Activated B cell treated with CpG ODN at 0.5 μM for 24 hours (primary cell): ENCODE measurements around the gene LGR6. TPM values are rescaled to one million over a fixed set of nuclear protein-coding genes. Genes with fewer than 3 reads are reported as not detected.

ENCODE experiments used
- ATAC-seq: fragments of 200-7000 bp; cut with Tn5 transposase; one replicate; pipeline ENCODE4 v1.10.0; 2021; ENCODE audit warnings: low read depth, mild to moderate bottlenecking, moderate library complexity
- CTCF ChIA-PET: fragments of 350-600 bp; sonication (Branson Sonifier 250); formaldehyde crosslinking; loops from one replicate; lab custom pipeline; 2021; ENCODE audit warnings: antibody characterized with exemption; lab: Charles Lee
- POLR2A ChIA-PET: fragments of 350-600 bp; sonication (Branson Sonifier 250); formaldehyde crosslinking; loops from one replicate; lab custom pipeline; 2021; ENCODE audit warnings: antibody characterized with exemption; lab: Charles Lee
- DNase-seq: peaks from one replicate; pipeline ENCODE4 v3.0.0; 2022
- H3K27ac Mint-ChIP-seq: one replicate; pipeline ENCODE4 v1.8.0; 2020; ENCODE audit warnings: mixed read lengths
- H3K27me3 Mint-ChIP-seq: one replicate; pipeline ENCODE4 v1.8.0; 2021; ENCODE audit warnings: mixed read lengths
- H3K36me3 Mint-ChIP-seq: one replicate; pipeline ENCODE4 v1.8.0; 2021; ENCODE audit warnings: low read depth, mixed read lengths
- H3K4me1 Mint-ChIP-seq: one replicate; pipeline ENCODE4 v1.8.0; 2021; ENCODE audit warnings: mixed read lengths
- H3K4me3 Mint-ChIP-seq: one replicate; pipeline ENCODE4 v1.8.0; 2020; ENCODE audit warnings: mild to moderate bottlenecking, mixed read lengths
- H3K9me3 Mint-ChIP-seq: one replicate; pipeline ENCODE4 v1.8.0; 2020; ENCODE audit warnings: mixed read lengths
- intact Hi-C: fragments of 100-400 bp; cut with micrococcal nuclease; formaldehyde crosslinking; loops from one replicate; pipeline ENCODE4 v1.15.1; 2024
- total RNA-seq: library from RNA; stranded (reverse); gene quantifications from 2 replicates; pipeline ENCODE4 v1.2.3, GENCODE V29; 2022
- TF ChIP-seq, protein P1 (sequence below): fragments of 200-600 bp; IDR thresholded peaks from one replicate; pipeline ENCODE4 v1.8.0; 2022; ENCODE audit warnings: antibody characterized with exemption, mild to moderate bottlenecking

The LGR6 gene
- total RNA-seq, 1 donor from 2014 or later, result not detected

DNA sequence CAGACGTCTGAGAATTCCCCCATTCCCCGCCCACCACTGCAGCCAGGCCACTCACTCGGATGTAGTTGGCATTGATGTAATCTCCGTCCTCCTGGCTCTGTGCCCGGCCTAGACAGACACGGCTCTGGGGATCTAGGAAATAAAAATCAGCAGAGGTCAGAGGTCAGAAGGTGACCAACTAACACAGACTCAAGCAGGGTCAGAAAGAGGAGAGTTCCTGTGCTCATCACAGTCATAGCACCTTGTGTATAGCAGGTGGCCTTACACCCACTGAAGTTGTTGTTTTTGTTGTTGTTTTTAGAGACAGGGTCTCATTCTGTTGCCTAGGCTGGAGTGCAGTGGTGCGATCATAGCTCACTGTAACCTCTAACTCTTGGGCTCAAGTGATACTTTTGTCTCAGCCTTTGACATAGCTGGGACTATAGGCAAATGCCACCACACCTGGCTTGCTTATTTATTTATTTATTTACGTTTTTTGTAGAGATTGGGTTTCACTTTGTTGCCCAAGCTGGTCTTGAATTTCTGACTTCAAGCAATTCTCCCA is 38.0 kb upstream of the LGR6 start:
- H3K9me3 Mint-ChIP-seq, result no peaks in the 10 kb centered on the region

GRCh38 chr1:202156590-202156989 is 37.0 kb upstream of the LGR6 start:
- Mint-ChIP-seq H3K27me3 (no peaks in the 10 kb centered on the region), H3K4me3 (no peak overlapping the region), H3K9me3 (no peaks in the 10 kb centered on the region), H3K4me1 (peaks cover 54% of the 10 kb centered on the region), H3K27ac (no peak overlapping the region), H3K36me3 (peaks cover 45% of the 10 kb centered on the region)
- ChIA-PET POLR2A (interaction anchor here (1.0 kb wide), 1 partner anchor 10 kb away, joined by 3 read pairs; no protein-coding TSS in a partner anchor), CTCF (interaction anchor here (2.9 to 3.1 kb wide), 2 partner anchors 157 to 160 kb away, joined by 12 to 29 read pairs; no protein-coding TSS in a partner anchor)
- DNase-seq, result no peak
- TF ChIP-seq, protein P1, sequence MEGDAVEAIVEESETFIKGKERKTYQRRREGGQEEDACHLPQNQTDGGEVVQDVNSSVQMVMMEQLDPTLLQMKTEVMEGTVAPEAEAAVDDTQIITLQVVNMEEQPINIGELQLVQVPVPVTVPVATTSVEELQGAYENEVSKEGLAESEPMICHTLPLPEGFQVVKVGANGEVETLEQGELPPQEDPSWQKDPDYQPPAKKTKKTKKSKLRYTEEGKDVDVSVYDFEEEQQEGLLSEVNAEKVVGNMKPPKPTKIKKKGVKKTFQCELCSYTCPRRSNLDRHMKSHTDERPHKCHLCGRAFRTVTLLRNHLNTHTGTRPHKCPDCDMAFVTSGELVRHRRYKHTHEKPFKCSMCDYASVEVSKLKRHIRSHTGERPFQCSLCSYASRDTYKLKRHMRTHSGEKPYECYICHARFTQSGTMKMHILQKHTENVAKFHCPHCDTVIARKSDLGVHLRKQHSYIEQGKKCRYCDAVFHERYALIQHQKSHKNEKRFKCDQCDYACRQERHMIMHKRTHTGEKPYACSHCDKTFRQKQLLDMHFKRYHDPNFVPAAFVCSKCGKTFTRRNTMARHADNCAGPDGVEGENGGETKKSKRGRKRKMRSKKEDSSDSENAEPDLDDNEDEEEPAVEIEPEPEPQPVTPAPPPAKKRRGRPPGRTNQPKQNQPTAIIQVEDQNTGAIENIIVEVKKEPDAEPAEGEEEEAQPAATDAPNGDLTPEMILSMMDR, result no peak
- no peak for ATAC-seq
- intact Hi-C loops, result no loop called here

More for the DNA sequence above, 38.0 kb upstream of the LGR6 start:
- ChIA-PET CTCF (interaction anchor here (0.6 to 3.1 kb wide), 20 partner anchors 8 to 194 kb away, joined by 3 to 29 read pairs (median 4); partner anchors contain the start of gene LGR6), POLR2A (interaction anchor here (0.7 to 1.1 kb wide), 3 partner anchors 7 to 12 kb away, joined by 3 to 6 read pairs (median 3); no protein-coding TSS in a partner anchor)
- TF ChIP-seq, protein P1, result no peak
- Mint-ChIP-seq H3K36me3 (peaks cover 54% of the 10 kb centered on the region), H3K27ac (peak overlapping the region; percentile 46), H3K27me3 (no peaks in the 10 kb centered on the region), H3K4me1 (peaks cover 44% of the 10 kb centered on the region), H3K4me3 (no peak overlapping the region)
- ATAC-seq (no peak), DNase-seq (no peak)
- intact Hi-C loops, result loop anchor here (1.0 kb wide), 1 partner anchor 160 kb away; no protein-coding TSS in a partner anchor

DNA sequence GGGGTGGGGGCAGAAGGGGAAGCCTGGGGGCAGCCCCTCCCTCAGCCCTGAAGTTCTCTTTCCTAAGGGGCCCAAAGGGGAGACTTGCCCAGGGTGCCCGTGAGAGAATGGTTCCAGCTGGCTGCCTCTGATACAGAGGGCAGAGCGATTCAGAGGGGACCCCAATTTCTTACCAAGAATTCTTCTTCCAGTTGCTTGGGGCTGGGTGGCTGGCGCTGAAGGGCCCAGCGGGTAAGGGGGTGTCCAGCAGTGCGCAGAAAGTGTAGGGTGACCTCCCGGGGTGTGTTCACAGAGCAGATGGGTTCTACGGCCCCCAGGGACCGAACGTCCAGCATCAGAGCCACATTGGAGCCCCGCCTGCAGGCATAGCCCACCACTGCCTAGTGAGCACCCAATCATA is 35.7 kb upstream of the LGR6 start:
- Mint-ChIP-seq H3K4me3 (no peak overlapping the region), H3K27me3 (no peaks in the 10 kb centered on the region), H3K9me3 (no peaks in the 10 kb centered on the region), H3K27ac (no peak overlapping the region), H3K4me1 (peaks cover 68% of the 10 kb centered on the region), H3K36me3 (peaks cover 35% of the 10 kb centered on the region)
- intact Hi-C loops, result no loop called here
- no peak for ATAC-seq
- TF ChIP-seq, protein P1, result no peak
- CTCF ChIA-PET, result no interaction called here
- DNase-seq, result no peak
- POLR2A ChIA-PET, result no interaction called here

- H3K9me3 Mint-ChIP-seq, result no peaks in the 10 kb centered on the region
- DNase-seq (no peak), ATAC-seq (no peak)
- ChIA-PET POLR2A (interaction anchor here (0.7 to 3.0 kb wide), 2 partner anchors 15 to 28 kb away, joined by 13 to 29 read pairs; partner anchors contain the start of gene ARL8A), CTCF (interaction anchor here (2.2 to 2.3 kb wide), 2 partner anchors 30 to 34 kb away, joined by 8 to 13 read pairs; partner anchors contain the start of gene LGR6)
- intact Hi-C loops, result no loop called here
- peak overlapping the region; percentile 92 for H3K27ac Mint-ChIP-seq
- H3K36me3 Mint-ChIP-seq, result peaks cover 27% of the 10 kb centered on the region
- TF ChIP-seq, protein P1, result no peak
- no peaks in the 10 kb centered on the region for H3K27me3 Mint-ChIP-seq
- peaks cover 78% of the 10 kb centered on the region for H3K4me1 Mint-ChIP-seq
- H3K4me3 Mint-ChIP-seq, result peak overlapping the region; percentile 91
These were observed 34.6 kb upstream of the LGR6 start for GRCh38 chr1:202158810-202159533.
